Ishikawa (cell line): ENCODE measurements around the gene MYOF.

Experiments
- CEBPB ChIP-seq: IDR thresholded peaks from 2 replicates; pipeline ENCODE4 v1.6.1; 2012
- CREB1 ChIP-seq: IDR thresholded peaks from 2 replicates; pipeline ENCODE4 v1.6.1; 2012; ENCODE audit warnings: low read depth
- EGR1 ChIP-seq: IDR thresholded peaks from 2 replicates; pipeline ENCODE4 v1.6.1; 2012
- EP300 ChIP-seq: IDR thresholded peaks from 2 replicates; pipeline ENCODE4 v1.6.1; 2012; ENCODE audit warnings: borderline replicate concordance
- FOXM1 ChIP-seq: IDR thresholded peaks from 2 replicates; pipeline ENCODE4 v1.6.1; 2012; ENCODE audit warnings: low read depth, borderline replicate concordance
- MAX ChIP-seq: IDR thresholded peaks from 2 replicates; pipeline ENCODE4 v1.6.1; 2012
- NFIC ChIP-seq: IDR thresholded peaks from 2 replicates; pipeline ENCODE4 v1.6.1; 2012
- RAD21 ChIP-seq: IDR thresholded peaks from 2 replicates; pipeline ENCODE4 v1.6.1; 2012; ENCODE audit warnings: low read depth
- REST ChIP-seq: IDR thresholded peaks from 2 replicates; pipeline ENCODE4 v1.6.1; 2012; ENCODE audit warnings: low read depth, mild to moderate bottlenecking
- TAF1 ChIP-seq: IDR thresholded peaks from 2 replicates; pipeline ENCODE4 v1.6.1; 2012; ENCODE audit warnings: low read depth, mild to moderate bottlenecking
- TCF12 ChIP-seq: IDR thresholded peaks from 2 replicates; pipeline ENCODE4 v1.6.1; 2012; ENCODE audit warnings: low read depth
- TEAD4 ChIP-seq: IDR thresholded peaks from 2 replicates; pipeline ENCODE4 v1.6.1; 2012
- USF1 ChIP-seq: IDR thresholded peaks from 2 replicates; pipeline ENCODE4 v1.6.1; 2012
- ZBTB7A ChIP-seq: IDR thresholded peaks from 2 replicates; pipeline ENCODE4 v1.6.1; 2012; ENCODE audit warnings: low read depth

DNA sequence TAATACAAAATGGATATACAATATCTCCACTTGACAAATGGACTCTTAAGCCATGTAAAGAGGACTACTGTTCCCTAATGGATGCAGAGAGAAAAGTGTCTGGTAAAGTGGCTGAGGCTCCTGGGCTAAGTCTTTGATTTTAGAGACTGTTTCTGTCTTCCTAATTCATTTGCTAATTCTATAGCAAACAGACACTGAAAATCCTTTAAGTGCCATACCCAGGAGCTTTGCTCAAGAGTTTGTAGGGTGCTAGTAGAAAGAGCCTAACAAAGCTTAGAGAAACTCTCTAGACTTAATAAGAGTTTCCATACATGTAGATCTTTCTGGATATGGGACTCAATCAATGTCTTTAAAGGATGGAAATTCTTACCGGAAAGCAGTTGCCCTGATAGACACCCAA lies 31.0 kb upstream of the MYOF start:
- no peak for TF ChIP-seq MAX
- no peak for TF ChIP-seq ZBTB7A
- no peak for TF ChIP-seq REST
- no peak for TF ChIP-seq TEAD4
- no peak for TF ChIP-seq TAF1
- TF ChIP-seq TCF12 = no peak
- no peak for TF ChIP-seq CEBPB
- no peak for TF ChIP-seq EGR1
- TF ChIP-seq RAD21 = no peak
- no peak for TF ChIP-seq EP300
- no peak for TF ChIP-seq USF1
- TF ChIP-seq CREB1 = no peak
- TF ChIP-seq NFIC = no peak
- TF ChIP-seq FOXM1 = no peak
